ENCODE data around the gene HIBCH.
A peak's percentile ranks its signal among the peaks of the same experiment; 100 is the strongest.
"Not testable (repeated sequence)": the region's sequence is repeated elsewhere in the genome, so short reads cannot be mapped to it uniquely, and the experiment has no call there.

Gene HIBCH

GRCh38 chr2:190319555-190320498 lies at the start of gene HIBCH:
Gene HIBCH, minus strand, starts transcription at chr2:190319826. Its CDS starts 76 bp downstream, at chr2:190319750.
- H3K4me1 ChIP-seq (ENCODE audit: control insufficient read depth, insufficient read depth, low read length): peaks cover 5% of the 10 kb centered on the region; the same call in 1 of the 2 replicates
- H3K27ac ChIP-seq (ENCODE audit: low read depth, low read length): no peak within 1 kb of the TSS
- peak within 1 kb of the TSS; percentile 75 for H3K9ac ChIP-seq (ENCODE audit: low read length)
- no peaks in the 10 kb centered on the region for H3K36me3 ChIP-seq (ENCODE audit: control insufficient read depth, insufficient read depth, low read length)
- peak within 1 kb of the TSS; percentile 83 for H3K4me3 ChIP-seq (ENCODE audit: low read depth, low read length)
- H3K27me3 ChIP-seq (ENCODE audit: control insufficient read depth, insufficient read depth, low read length): no peaks in the 10 kb centered on the region
- no peaks in the 10 kb centered on the region for H3K9me3 ChIP-seq (ENCODE audit: control insufficient read depth, insufficient read depth, low read depth, low read length)

GRCh38 chr2:190367091-190367490 lies 47.5 kb upstream of the HIBCH start:
- Histone ChIP-seq H3K4me1 (ENCODE audit: control insufficient read depth, insufficient read depth, low read length) (no peaks in the 10 kb centered on the region), H3K27ac (ENCODE audit: low read depth, low read length) (no peak overlapping the region), H3K27me3 (ENCODE audit: control insufficient read depth, insufficient read depth, low read length) (no peaks in the 10 kb centered on the region), H3K9ac (ENCODE audit: low read length) (no peak overlapping the region), H3K4me3 (ENCODE audit: low read depth, low read length) (no peak overlapping the region), H3K9me3 (ENCODE audit: control insufficient read depth, insufficient read depth, low read depth, low read length) (no peaks in the 10 kb centered on the region), H3K36me3 (ENCODE audit: control insufficient read depth, insufficient read depth, low read length) (no peaks in the 10 kb centered on the region)

GRCh38 chr2:190366248-190366753 lies 46.7 kb upstream of the HIBCH start:
- Histone ChIP-seq H3K27ac (ENCODE audit: low read depth, low read length) (no peak overlapping the region), H3K4me3 (ENCODE audit: low read depth, low read length) (no peak overlapping the region), H3K36me3 (ENCODE audit: control insufficient read depth, insufficient read depth, low read length) (no peaks in the 10 kb centered on the region), H3K9ac (ENCODE audit: low read length) (no peak overlapping the region), H3K27me3 (ENCODE audit: control insufficient read depth, insufficient read depth, low read length) (no peaks in the 10 kb centered on the region), H3K4me1 (ENCODE audit: control insufficient read depth, insufficient read depth, low read length) (no peaks in the 10 kb centered on the region), H3K9me3 (ENCODE audit: control insufficient read depth, insufficient read depth, low read depth, low read length) (no peaks in the 10 kb centered on the region)

- H3K9me3 ChIP-seq (ENCODE audit: control insufficient read depth, insufficient read depth, low read depth, low read length): no peaks in the 10 kb centered on the region
- no peaks in the 10 kb centered on the region for H3K36me3 ChIP-seq (ENCODE audit: control insufficient read depth, insufficient read depth, low read length)
- no peak overlapping the region for H3K4me3 ChIP-seq (ENCODE audit: low read depth, low read length)
- no peaks in the 10 kb centered on the region for H3K4me1 ChIP-seq (ENCODE audit: control insufficient read depth, insufficient read depth, low read length)
- H3K27me3 ChIP-seq (ENCODE audit: control insufficient read depth, insufficient read depth, low read length): no peaks in the 10 kb centered on the region
- no peak overlapping the region for H3K27ac ChIP-seq (ENCODE audit: low read depth, low read length)
- H3K9ac ChIP-seq (ENCODE audit: low read length): no peak overlapping the region
These were observed 46.0 kb upstream of the HIBCH start for GRCh38 chr2:190365499-190366204.

GRCh38 chr2:190362894-190363293 lies 43.3 kb upstream of the HIBCH start:
- Histone ChIP-seq H3K4me1 (ENCODE audit: control insufficient read depth, insufficient read depth, low read length) (no peaks in the 10 kb centered on the region; the same call in 1 of the 2 replicates), H3K4me3 (ENCODE audit: low read depth, low read length) (no peak overlapping the region), H3K9me3 (ENCODE audit: control insufficient read depth, insufficient read depth, low read depth, low read length) (no peaks in the 10 kb centered on the region), H3K36me3 (ENCODE audit: control insufficient read depth, insufficient read depth, low read length) (no peaks in the 10 kb centered on the region), H3K27ac (ENCODE audit: low read depth, low read length) (no peak overlapping the region), H3K27me3 (ENCODE audit: control insufficient read depth, insufficient read depth, low read length) (no peaks in the 10 kb centered on the region), H3K9ac (ENCODE audit: low read length) (no peak overlapping the region)

GRCh38 chr2:190361572-190361971 lies 41.9 kb upstream of the HIBCH start:
- Histone ChIP-seq H3K27ac (ENCODE audit: low read depth, low read length) (no peak overlapping the region), H3K4me1 (ENCODE audit: control insufficient read depth, insufficient read depth, low read length) (no peaks in the 10 kb centered on the region; the same call in 1 of the 2 replicates), H3K36me3 (ENCODE audit: control insufficient read depth, insufficient read depth, low read length) (no peaks in the 10 kb centered on the region), H3K9me3 (ENCODE audit: control insufficient read depth, insufficient read depth, low read depth, low read length) (no peaks in the 10 kb centered on the region), H3K9ac (ENCODE audit: low read length) (no peak overlapping the region), H3K27me3 (ENCODE audit: control insufficient read depth, insufficient read depth, low read length) (no peaks in the 10 kb centered on the region), H3K4me3 (ENCODE audit: low read depth, low read length) (no peak overlapping the region)

GRCh38 chr2:190360965-190361364 lies 41.3 kb upstream of the HIBCH start:
- H3K4me1 ChIP-seq (ENCODE audit: control insufficient read depth, insufficient read depth, low read length): no peaks in the 10 kb centered on the region; the same call in 1 of the 2 replicates
- no peak overlapping the region for H3K9ac ChIP-seq (ENCODE audit: low read length)
- H3K27ac ChIP-seq (ENCODE audit: low read depth, low read length): no peak overlapping the region
- H3K27me3 ChIP-seq (ENCODE audit: control insufficient read depth, insufficient read depth, low read length): no peaks in the 10 kb centered on the region
- H3K36me3 ChIP-seq (ENCODE audit: control insufficient read depth, insufficient read depth, low read length): no peaks in the 10 kb centered on the region
- H3K4me3 ChIP-seq (ENCODE audit: low read depth, low read length): no peak overlapping the region
- no peaks in the 10 kb centered on the region for H3K9me3 ChIP-seq (ENCODE audit: control insufficient read depth, insufficient read depth, low read depth, low read length)

- Histone ChIP-seq H3K4me1 (ENCODE audit: control insufficient read depth, insufficient read depth, low read length) (no peaks in the 10 kb centered on the region; the same call in 1 of the 2 replicates), H3K27ac (ENCODE audit: low read depth, low read length) (no peak overlapping the region), H3K27me3 (ENCODE audit: control insufficient read depth, insufficient read depth, low read length) (no peaks in the 10 kb centered on the region), H3K9ac (ENCODE audit: low read length) (no peak overlapping the region), H3K36me3 (ENCODE audit: control insufficient read depth, insufficient read depth, low read length) (no peaks in the 10 kb centered on the region), H3K9me3 (ENCODE audit: control insufficient read depth, insufficient read depth, low read depth, low read length) (no peaks in the 10 kb centered on the region), H3K4me3 (ENCODE audit: low read depth, low read length) (no peak overlapping the region)
These were observed 40.9 kb upstream of the HIBCH start for GRCh38 chr2:190360561-190360960.

GRCh38 chr2:190358655-190359448 lies 39.2 kb upstream of the HIBCH start:
- H3K4me1 ChIP-seq (ENCODE audit: control insufficient read depth, insufficient read depth, low read length); H3K27me3 ChIP-seq (ENCODE audit: control insufficient read depth, insufficient read depth, low read length); H3K9ac ChIP-seq (ENCODE audit: low read length); H3K27ac ChIP-seq (ENCODE audit: low read depth, low read length); H3K4me3 ChIP-seq (ENCODE audit: low read depth, low read length); H3K36me3 ChIP-seq (ENCODE audit: control insufficient read depth, insufficient read depth, low read length); H3K9me3 ChIP-seq (ENCODE audit: control insufficient read depth, insufficient read depth, low read depth, low read length): not testable (repeated sequence)

- Histone ChIP-seq H3K9me3 (ENCODE audit: control insufficient read depth, insufficient read depth, low read depth, low read length) (no peaks in the 10 kb centered on the region), H3K4me3 (ENCODE audit: low read depth, low read length) (no peak overlapping the region), H3K36me3 (ENCODE audit: control insufficient read depth, insufficient read depth, low read length) (no peaks in the 10 kb centered on the region), H3K27ac (ENCODE audit: low read depth, low read length) (no peak overlapping the region), H3K27me3 (ENCODE audit: control insufficient read depth, insufficient read depth, low read length) (no peaks in the 10 kb centered on the region), H3K9ac (ENCODE audit: low read length) (no peak overlapping the region), H3K4me1 (ENCODE audit: control insufficient read depth, insufficient read depth, low read length) (no peaks in the 10 kb centered on the region; the same call in 1 of the 2 replicates)
These were observed 38.0 kb upstream of the HIBCH start for GRCh38 chr2:190357600-190357999.
